ENCODE data around the gene SH3RF3.

The SH3RF3 gene

GRCh38 chr2:109234355-109234754 is 105.3 kb downstream of the SH3RF3 start:
- Histone ChIP-seq H3K27me3 (ENCODE audit: insufficient read depth, low read length) (no peaks in the 10 kb centered on the region), H3K4me1 (ENCODE audit: insufficient read depth, low read length) (no peaks in the 10 kb centered on the region), H3K36me3 (ENCODE audit: insufficient read depth, low read length) (no peaks in the 10 kb centered on the region), H3K4me3 (ENCODE audit: low read length) (no peak overlapping the region), H3K9me3 (ENCODE audit: low read length) (no peaks in the 10 kb centered on the region), H2AFZ (ENCODE audit: low read depth, low read length) (no peak overlapping the region)

- no peaks in the 10 kb centered on the region for H3K27me3 ChIP-seq (ENCODE audit: insufficient read depth, low read length)
- no peak overlapping the region for H2AFZ ChIP-seq (ENCODE audit: low read depth, low read length)
- no peak overlapping the region for H3K4me3 ChIP-seq (ENCODE audit: low read length)
- H3K9me3 ChIP-seq (ENCODE audit: low read length) = no peaks in the 10 kb centered on the region
- H3K36me3 ChIP-seq (ENCODE audit: insufficient read depth, low read length) = no peaks in the 10 kb centered on the region
- no peaks in the 10 kb centered on the region for H3K4me1 ChIP-seq (ENCODE audit: insufficient read depth, low read length)
These were observed 107.1 kb downstream of the SH3RF3 start for GRCh38 chr2:109236147-109236546.

GRCh38 chr2:109237792-109238191 is 108.8 kb downstream of the SH3RF3 start:
- Histone ChIP-seq H3K9me3 (ENCODE audit: low read length) (no peaks in the 10 kb centered on the region), H2AFZ (ENCODE audit: low read depth, low read length) (no peak overlapping the region), H3K4me1 (ENCODE audit: insufficient read depth, low read length) (no peaks in the 10 kb centered on the region), H3K36me3 (ENCODE audit: insufficient read depth, low read length) (no peaks in the 10 kb centered on the region), H3K4me3 (ENCODE audit: low read length) (no peak overlapping the region), H3K27me3 (ENCODE audit: insufficient read depth, low read length) (no peaks in the 10 kb centered on the region)

- Histone ChIP-seq H3K27me3 (ENCODE audit: insufficient read depth, low read length) (no peaks in the 10 kb centered on the region), H3K9me3 (ENCODE audit: low read length) (no peaks in the 10 kb centered on the region), H2AFZ (ENCODE audit: low read depth, low read length) (no peak overlapping the region), H3K36me3 (ENCODE audit: insufficient read depth, low read length) (no peaks in the 10 kb centered on the region), H3K4me3 (ENCODE audit: low read length) (no peak overlapping the region), H3K4me1 (ENCODE audit: insufficient read depth, low read length) (no peaks in the 10 kb centered on the region)
These were observed 109.6 kb downstream of the SH3RF3 start for GRCh38 chr2:109238580-109238979.

- no peaks in the 10 kb centered on the region for H3K27me3 ChIP-seq (ENCODE audit: insufficient read depth, low read length)
- no peak overlapping the region for H3K4me3 ChIP-seq (ENCODE audit: low read length)
- no peaks in the 10 kb centered on the region for H3K36me3 ChIP-seq (ENCODE audit: insufficient read depth, low read length)
- H2AFZ ChIP-seq (ENCODE audit: low read depth, low read length) = no peak overlapping the region
- no peaks in the 10 kb centered on the region for H3K4me1 ChIP-seq (ENCODE audit: insufficient read depth, low read length)
- no peaks in the 10 kb centered on the region for H3K9me3 ChIP-seq (ENCODE audit: low read length)
These were observed 110.7 kb downstream of the SH3RF3 start for GRCh38 chr2:109239720-109240119.

- no peaks in the 10 kb centered on the region for H3K9me3 ChIP-seq (ENCODE audit: low read length)
- no peak overlapping the region for H3K4me3 ChIP-seq (ENCODE audit: low read length)
- no peaks in the 10 kb centered on the region for H3K4me1 ChIP-seq (ENCODE audit: insufficient read depth, low read length)
These were observed 113.2 kb downstream of the SH3RF3 start for GRCh38 chr2:109242210-109242653.

GRCh38 chr2:109242654-109243331 is 113.8 kb downstream of the SH3RF3 start:
- H3K27me3 ChIP-seq (ENCODE audit: insufficient read depth, low read length) = no peaks in the 10 kb centered on the region
- H3K4me1 ChIP-seq (ENCODE audit: insufficient read depth, low read length) = no peaks in the 10 kb centered on the region
- H2AFZ ChIP-seq (ENCODE audit: low read depth, low read length) = no peak overlapping the region
- H3K4me3 ChIP-seq (ENCODE audit: low read length) = no peak overlapping the region
- no peaks in the 10 kb centered on the region for H3K9me3 ChIP-seq (ENCODE audit: low read length)
- no peaks in the 10 kb centered on the region for H3K36me3 ChIP-seq (ENCODE audit: insufficient read depth, low read length)

More at GRCh38 chr2:109242210-109242653, 113.2 kb downstream of the SH3RF3 start:
- Histone ChIP-seq H3K27me3 (ENCODE audit: insufficient read depth, low read length) (no peaks in the 10 kb centered on the region), H2AFZ (ENCODE audit: low read depth, low read length) (no peak overlapping the region), H3K36me3 (ENCODE audit: insufficient read depth, low read length) (no peaks in the 10 kb centered on the region)

GRCh38 chr2:109243526-109244303 is 114.7 kb downstream of the SH3RF3 start:
- Histone ChIP-seq H3K4me3 (ENCODE audit: low read length) (no peak overlapping the region), H3K4me1 (ENCODE audit: insufficient read depth, low read length) (no peaks in the 10 kb centered on the region)

GRCh38 chr2:109244304-109244582 is 115.2 kb downstream of the SH3RF3 start:
- Histone ChIP-seq H3K4me1 (ENCODE audit: insufficient read depth, low read length) (no peaks in the 10 kb centered on the region), H3K36me3 (ENCODE audit: insufficient read depth, low read length) (no peaks in the 10 kb centered on the region), H3K9me3 (ENCODE audit: low read length) (no peaks in the 10 kb centered on the region), H3K27me3 (ENCODE audit: insufficient read depth, low read length) (no peaks in the 10 kb centered on the region), H3K4me3 (ENCODE audit: low read length) (no peak overlapping the region), H2AFZ (ENCODE audit: low read depth, low read length) (no peak overlapping the region)

More at GRCh38 chr2:109243526-109244303, 114.7 kb downstream of the SH3RF3 start:
- H2AFZ ChIP-seq (ENCODE audit: low read depth, low read length) = no peak overlapping the region
- H3K9me3 ChIP-seq (ENCODE audit: low read length) = no peaks in the 10 kb centered on the region
- H3K36me3 ChIP-seq (ENCODE audit: insufficient read depth, low read length) = no peaks in the 10 kb centered on the region
- H3K27me3 ChIP-seq (ENCODE audit: insufficient read depth, low read length) = no peaks in the 10 kb centered on the region

GRCh38 chr2:109244750-109245382 is 115.9 kb downstream of the SH3RF3 start:
- Histone ChIP-seq H2AFZ (ENCODE audit: low read depth, low read length) (no peak overlapping the region), H3K27me3 (ENCODE audit: insufficient read depth, low read length) (no peaks in the 10 kb centered on the region)

GRCh38 chr2:109246176-109246575 is 117.2 kb downstream of the SH3RF3 start:
- no peaks in the 10 kb centered on the region for H3K9me3 ChIP-seq (ENCODE audit: low read length)
- H3K4me3 ChIP-seq (ENCODE audit: low read length) = no peak overlapping the region
- no peaks in the 10 kb centered on the region for H3K27me3 ChIP-seq (ENCODE audit: insufficient read depth, low read length)
- no peaks in the 10 kb centered on the region for H3K4me1 ChIP-seq (ENCODE audit: insufficient read depth, low read length)
- no peak overlapping the region for H2AFZ ChIP-seq (ENCODE audit: low read depth, low read length)
- H3K36me3 ChIP-seq (ENCODE audit: insufficient read depth, low read length) = no peaks in the 10 kb centered on the region

More at GRCh38 chr2:109244750-109245382, 115.9 kb downstream of the SH3RF3 start:
- Histone ChIP-seq H3K9me3 (ENCODE audit: low read length) (no peaks in the 10 kb centered on the region), H3K4me1 (ENCODE audit: insufficient read depth, low read length) (no peaks in the 10 kb centered on the region), H3K36me3 (ENCODE audit: insufficient read depth, low read length) (no peaks in the 10 kb centered on the region), H3K4me3 (ENCODE audit: low read length) (no peak overlapping the region)

- no peaks in the 10 kb centered on the region for H3K36me3 ChIP-seq (ENCODE audit: insufficient read depth, low read length)
- H3K27me3 ChIP-seq (ENCODE audit: insufficient read depth, low read length) = no peaks in the 10 kb centered on the region
- H3K4me1 ChIP-seq (ENCODE audit: insufficient read depth, low read length) = no peaks in the 10 kb centered on the region
- H3K4me3 ChIP-seq (ENCODE audit: low read length) = no peak overlapping the region
- H3K9me3 ChIP-seq (ENCODE audit: low read length) = no peaks in the 10 kb centered on the region
- no peak overlapping the region for H2AFZ ChIP-seq (ENCODE audit: low read depth, low read length)
These were observed 117.6 kb downstream of the SH3RF3 start for GRCh38 chr2:109246616-109247015.

- H3K36me3 ChIP-seq (ENCODE audit: insufficient read depth, low read length) = no peaks in the 10 kb centered on the region
- H3K9me3 ChIP-seq (ENCODE audit: low read length) = no peaks in the 10 kb centered on the region
- no peak overlapping the region for H2AFZ ChIP-seq (ENCODE audit: low read depth, low read length)
- H3K27me3 ChIP-seq (ENCODE audit: insufficient read depth, low read length) = no peaks in the 10 kb centered on the region
- no peaks in the 10 kb centered on the region for H3K4me1 ChIP-seq (ENCODE audit: insufficient read depth, low read length)
- H3K4me3 ChIP-seq (ENCODE audit: low read length) = no peak overlapping the region
These were observed 118.3 kb downstream of the SH3RF3 start for GRCh38 chr2:109247340-109247739.
